K562 (cell line): ENCODE measurements around the gene SMAD7. TPM values are rescaled to one million over a fixed set of nuclear protein-coding genes. Genes with fewer than 3 reads are reported as not detected.
A peak's percentile ranks its signal among the peaks of the same experiment; 100 is the strongest.

Experiments used
- ARID1B ChIP-seq: fragments of 450-650 bp; IDR thresholded peaks from 2 replicates; pipeline ENCODE4 v1.6.1; 2016; ENCODE audit warnings: antibody characterized with exemption, mild to moderate bottlenecking, inconsistent platforms
- BACH1 ChIP-seq: fragments of 200-800 bp; sonication (Bioruptor generic); IDR thresholded peaks from 2 replicates; pipeline ENCODE4 v1.6.1; 2016; ENCODE audit warnings: missing genetic modification characterization, missing compliant biosample characterization
- DNMT1 ChIP-seq: fragments of 450-650 bp; IDR thresholded peaks from 2 replicates; pipeline ENCODE4 v1.6.1; 2016; ENCODE audit warnings: antibody characterized with exemption, mild to moderate bottlenecking
- ETV1 ChIP-seq: fragments of 450-650 bp; conservative IDR thresholded peaks from 2 replicates; pipeline ENCODE4 v1.6.1; 2016; ENCODE audit warnings: missing genetic modification characterization, control low read depth, low read depth, missing compliant biosample characterization
- FOXA3 ChIP-seq, 2 experiments: fragments of 450-650 bp in 1 of 2; sonication (generic) in 1 of 2; formaldehyde crosslinking; IDR thresholded peaks in 1 of 2; conservative IDR thresholded peaks in 1 of 2; 2 replicates each; pipeline versions ENCODE4 v1.4.0 to v1.8.0; 2020 to 2022; ENCODE audit warnings: mild to moderate bottlenecking in 2 of 2, missing genetic modification reagents in 1 of 2
- KDM1A ChIP-seq, 2 experiments: fragments of 450-650 bp; IDR thresholded peaks; 2 replicates each; pipeline ENCODE4 v1.6.1; 2016; ENCODE audit warnings: mild to moderate bottlenecking in 2 of 2
- KHSRP ChIP-seq: fragments of 450-650 bp; IDR thresholded peaks from 2 replicates; pipeline ENCODE4 v1.6.1; 2017
- L3MBTL2 ChIP-seq: fragments of 450-650 bp; IDR thresholded peaks from 2 replicates; pipeline ENCODE4 v1.6.1; 2016; ENCODE audit warnings: mild to moderate bottlenecking, moderate library complexity
- MCM5 ChIP-seq: fragments of 450-650 bp; IDR thresholded peaks from 2 replicates; pipeline ENCODE4 v1.6.1; 2016; ENCODE audit warnings: low read depth
- NCOA4 ChIP-seq: fragments of 450-650 bp; IDR thresholded peaks from 2 replicates; pipeline ENCODE4 v1.6.1; 2018; ENCODE audit warnings: mild to moderate bottlenecking; ENCODE audit not compliant: partially characterized antibody
- NR2C2 ChIP-seq, 2 experiments: fragments of 200-800 bp in 1 of 2; sonication (Bioruptor generic) in 1 of 2; sonication (generic) in 1 of 2; formaldehyde crosslinking in 1 of 2; IDR thresholded peaks; 2 replicates each; pipeline versions ENCODE4 v1.6.1 to v1.8.0; 2016 to 2022; ENCODE audit warnings: mild to moderate bottlenecking in 1 of 2, missing compliant biosample characterization in 1 of 2, missing genetic modification characterization in 1 of 2, missing genetic modification reagents in 1 of 2
- PCBP2 ChIP-seq: fragments of 200-400 bp; formaldehyde crosslinking; IDR thresholded peaks from 2 replicates; pipeline ENCODE4 v1.6.1; 2018; ENCODE audit warnings: low read length, low read depth, mild to moderate bottlenecking, moderate library complexity; ENCODE audit not compliant: poor library complexity, severe bottlenecking
- RB1 ChIP-seq: fragments of 450-650 bp; IDR thresholded peaks from 2 replicates; pipeline ENCODE4 v1.6.1; 2017; ENCODE audit warnings: low read depth, mild to moderate bottlenecking
- SMAD2 ChIP-seq: fragments of 150-350 bp; IDR thresholded peaks from 2 replicates; pipeline ENCODE4 v1.6.1; 2014; ENCODE audit warnings: low read depth, mild to moderate bottlenecking, low read length
- ZC3H4 ChIP-seq: sonication (generic); formaldehyde crosslinking; IDR thresholded peaks from 2 replicates; pipeline ENCODE4 v1.9.0; 2021; ENCODE audit warnings: missing genetic modification reagents, borderline replicate concordance
- ZFPM2 ChIP-seq: fragments of 250-450 bp; sonication (Bioruptor Pico); IDR thresholded peaks from 2 replicates; pipeline ENCODE4 v1.5.1; 2022; ENCODE audit warnings: mild to moderate bottlenecking
- ZNF12 ChIP-seq: sonication (generic); formaldehyde crosslinking; IDR thresholded peaks from 2 replicates; pipeline ENCODE4 v1.4.0; 2020; ENCODE audit warnings: mild to moderate bottlenecking, missing genetic modification reagents
- ZNF124 ChIP-seq: sonication (generic); formaldehyde crosslinking; IDR thresholded peaks from 2 replicates; pipeline ENCODE4 v1.8.1; 2022; ENCODE audit warnings: missing genetic modification reagents
- polyA plus RNA-seq, 8 experiments: library from polyadenylated mRNA; depleted of rRNA in 4 of 8; stranded (reverse) in 5 of 8; unstranded in 3 of 8; fragments of >200 nt; fragmentation: Nextera tagmentation in 2 of 8; fragmentation: Illumina TruSeq in 1 of 8; extraction: Ambion mirVana in 2 of 8; extraction: Trizol in 1 of 8; gene quantifications; 2 replicates each; pipeline versions ENCODE4 v1.2.1 to v1.2.3, GENCODE V29; 2011 to 2014; ENCODE audit warnings: inconsistent platforms in 1 of 8, missing spikeins in 1 of 8
- total RNA-seq, 7 experiments: library from RNA; depleted of rRNA in 6 of 7; stranded (reverse); fragments of >200 nt in 6 of 7; fragmentation: Illumina TruSeq in 2 of 7; extraction: Trizol in 2 of 7; gene quantifications; 2 replicates each; pipeline versions ENCODE4 v1.2.1 to v1.2.3, GENCODE V29; 2011 to 2021; ENCODE audit warnings: low replicate concordance in 1 of 7
- TF ChIP-seq, protein P1 (sequence below): fragments of 450-650 bp; IDR thresholded peaks from 2 replicates; pipeline ENCODE4 v1.6.1; 2018; ENCODE audit not compliant: partially characterized antibody
- TF ChIP-seq, protein P2 (sequence below): fragments of 250-450 bp; sonication (Bioruptor Pico); IDR thresholded peaks from 2 replicates; pipeline ENCODE4 v1.6.1; 2021; ENCODE audit warnings: mild to moderate bottlenecking
- TF ChIP-seq, protein P3 (sequence below): IDR thresholded peaks from 3 replicates; pipeline ENCODE4 v1.6.1; 2011; ENCODE audit warnings: borderline replicate concordance, mild to moderate bottlenecking, moderate library complexity; ENCODE audit not compliant: insufficient read length; ENCODE audit errors: extremely low read depth

SMAD7 gene
- total and polyA plus RNA-seq, 9 of the 15 experiments (the other 6 are each of a cell fraction or from before 2014, with no cell fraction given), result 0.13 to 3.0 (median 1.6) TPM

DNA sequence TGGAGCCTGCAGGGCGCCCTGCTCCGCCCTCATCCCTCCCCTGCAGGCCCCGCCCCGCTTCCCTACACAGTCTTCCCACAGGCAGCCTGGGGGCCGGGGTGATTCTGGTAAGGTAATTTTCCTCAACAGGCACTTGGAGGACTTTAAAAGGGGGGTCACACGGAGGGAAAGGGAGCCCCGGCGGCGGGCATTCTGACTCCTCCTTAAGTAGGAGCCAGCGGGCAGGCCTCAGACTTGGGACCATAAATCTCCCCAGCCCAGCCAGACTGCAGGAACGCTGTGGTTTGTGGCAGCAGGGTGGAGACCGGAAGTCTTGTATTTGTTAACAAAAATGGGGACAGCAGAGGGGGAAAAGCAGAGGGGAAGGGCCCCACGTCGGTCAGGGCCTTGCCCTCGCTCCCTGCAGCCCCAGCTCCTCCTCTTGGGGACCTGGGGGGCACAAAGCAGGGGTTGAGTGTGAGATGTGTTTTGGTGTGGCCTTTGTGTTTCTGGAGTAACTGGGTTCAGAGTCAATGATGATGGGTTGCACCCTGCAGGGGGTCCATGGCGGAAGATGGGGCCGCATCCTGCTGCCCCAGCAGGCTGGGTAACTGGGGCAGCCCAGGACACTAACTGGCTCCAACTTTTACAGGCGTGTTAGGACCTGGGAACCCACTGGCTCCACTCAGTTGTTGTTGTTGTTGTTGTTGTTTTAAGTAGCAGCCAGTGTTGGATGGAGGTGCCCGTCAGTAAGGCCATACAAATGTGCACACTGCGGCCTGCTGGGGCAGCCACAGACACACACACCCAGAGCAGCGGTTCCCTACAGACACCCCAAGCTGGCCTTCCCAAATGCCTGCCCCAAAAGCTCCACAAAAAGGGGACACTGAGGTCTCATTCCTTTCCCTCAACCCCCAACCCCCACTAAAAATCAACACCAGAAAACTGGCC lies 27.7 kb downstream of the SMAD7 start (continued):
- TF ChIP-seq, protein P1, sequence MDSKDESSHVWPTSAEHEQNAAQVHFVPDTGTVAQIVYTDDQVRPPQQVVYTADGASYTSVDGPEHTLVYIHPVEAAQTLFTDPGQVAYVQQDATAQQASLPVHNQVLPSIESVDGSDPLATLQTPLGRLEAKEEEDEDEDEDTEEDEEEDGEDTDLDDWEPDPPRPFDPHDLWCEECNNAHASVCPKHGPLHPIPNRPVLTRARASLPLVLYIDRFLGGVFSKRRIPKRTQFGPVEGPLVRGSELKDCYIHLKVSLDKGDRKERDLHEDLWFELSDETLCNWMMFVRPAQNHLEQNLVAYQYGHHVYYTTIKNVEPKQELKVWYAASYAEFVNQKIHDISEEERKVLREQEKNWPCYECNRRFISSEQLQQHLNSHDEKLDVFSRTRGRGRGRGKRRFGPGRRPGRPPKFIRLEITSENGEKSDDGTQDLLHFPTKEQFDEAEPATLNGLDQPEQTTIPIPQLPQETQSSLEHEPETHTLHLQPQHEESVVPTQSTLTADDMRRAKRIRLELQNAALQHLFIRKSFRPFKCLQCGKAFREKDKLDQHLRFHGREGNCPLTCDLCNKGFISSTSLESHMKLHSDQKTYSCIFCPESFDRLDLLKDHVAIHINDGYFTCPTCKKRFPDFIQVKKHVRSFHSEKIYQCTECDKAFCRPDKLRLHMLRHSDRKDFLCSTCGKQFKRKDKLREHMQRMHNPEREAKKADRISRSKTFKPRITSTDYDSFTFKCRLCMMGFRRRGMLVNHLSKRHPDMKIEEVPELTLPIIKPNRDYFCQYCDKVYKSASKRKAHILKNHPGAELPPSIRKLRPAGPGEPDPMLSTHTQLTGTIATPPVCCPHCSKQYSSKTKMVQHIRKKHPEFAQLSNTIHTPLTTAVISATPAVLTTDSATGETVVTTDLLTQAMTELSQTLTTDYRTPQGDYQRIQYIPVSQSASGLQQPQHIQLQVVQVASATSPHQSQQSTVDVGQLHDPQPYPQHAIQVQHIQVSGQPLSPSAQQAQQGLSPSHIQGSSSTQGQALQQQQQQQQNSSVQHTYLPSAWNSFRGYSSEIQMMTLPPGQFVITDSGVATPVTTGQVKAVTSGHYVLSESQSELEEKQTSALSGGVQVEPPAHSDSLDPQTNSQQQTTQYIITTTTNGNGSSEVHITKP, result no peak
- TF ChIP-seq FOXA3 (CRISPR knock-in tag; conservative IDR thresholded peaks at IDR 0.05 in 1 of 2, IDR thresholded peaks at IDR 0.05 in 1 of 2), result no peak
- no peak for TF ChIP-seq SMAD2
- no peak for TF ChIP-seq NCOA4
- TF ChIP-seq ZNF12 (CRISPR knock-in tag), result no peak
- TF ChIP-seq, protein P2, sequence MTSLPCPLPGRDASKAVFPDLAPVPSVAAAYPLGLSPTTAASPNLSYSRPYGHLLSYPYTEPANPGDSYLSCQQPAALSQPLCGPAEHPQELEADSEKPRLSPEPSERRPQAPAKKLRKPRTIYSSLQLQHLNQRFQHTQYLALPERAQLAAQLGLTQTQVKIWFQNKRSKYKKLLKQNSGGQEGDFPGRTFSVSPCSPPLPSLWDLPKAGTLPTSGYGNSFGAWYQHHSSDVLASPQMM (CRISPR knock-in tag), result no peak
- 0 out of 4 replicates have a peak, but pooled peaks of 1 of the 2 experiments have one; percentile 19 for TF ChIP-seq KDM1A (IDR thresholded peaks at IDR 0.05)
- peak; percentile 19; the same call in 1 of the 2 replicates for TF ChIP-seq BACH1
- TF ChIP-seq NR2C2 (CRISPR knock-in tag; IDR thresholded peaks at IDR 0.05), result no peak
- TF ChIP-seq NR2C2 (tag; IDR thresholded peaks at IDR 0.05), result no peak
- no peak for TF ChIP-seq RB1
- no peak for TF ChIP-seq ZC3H4 (CRISPR knock-in tag)
- peak; percentile 86 for TF ChIP-seq ETV1 (tag)
- no peak for TF ChIP-seq ZFPM2 (CRISPR knock-in tag)
- TF ChIP-seq DNMT1, result no peak
- TF ChIP-seq L3MBTL2, result no peak
- no peak for TF ChIP-seq KHSRP
- TF ChIP-seq PCBP2, result no peak
- peak; percentile 37; the same call in 1 of the 2 replicates for TF ChIP-seq ARID1B
- no peak for TF ChIP-seq ZNF124
- no peak for TF ChIP-seq MCM5
- TF ChIP-seq, protein P3, sequence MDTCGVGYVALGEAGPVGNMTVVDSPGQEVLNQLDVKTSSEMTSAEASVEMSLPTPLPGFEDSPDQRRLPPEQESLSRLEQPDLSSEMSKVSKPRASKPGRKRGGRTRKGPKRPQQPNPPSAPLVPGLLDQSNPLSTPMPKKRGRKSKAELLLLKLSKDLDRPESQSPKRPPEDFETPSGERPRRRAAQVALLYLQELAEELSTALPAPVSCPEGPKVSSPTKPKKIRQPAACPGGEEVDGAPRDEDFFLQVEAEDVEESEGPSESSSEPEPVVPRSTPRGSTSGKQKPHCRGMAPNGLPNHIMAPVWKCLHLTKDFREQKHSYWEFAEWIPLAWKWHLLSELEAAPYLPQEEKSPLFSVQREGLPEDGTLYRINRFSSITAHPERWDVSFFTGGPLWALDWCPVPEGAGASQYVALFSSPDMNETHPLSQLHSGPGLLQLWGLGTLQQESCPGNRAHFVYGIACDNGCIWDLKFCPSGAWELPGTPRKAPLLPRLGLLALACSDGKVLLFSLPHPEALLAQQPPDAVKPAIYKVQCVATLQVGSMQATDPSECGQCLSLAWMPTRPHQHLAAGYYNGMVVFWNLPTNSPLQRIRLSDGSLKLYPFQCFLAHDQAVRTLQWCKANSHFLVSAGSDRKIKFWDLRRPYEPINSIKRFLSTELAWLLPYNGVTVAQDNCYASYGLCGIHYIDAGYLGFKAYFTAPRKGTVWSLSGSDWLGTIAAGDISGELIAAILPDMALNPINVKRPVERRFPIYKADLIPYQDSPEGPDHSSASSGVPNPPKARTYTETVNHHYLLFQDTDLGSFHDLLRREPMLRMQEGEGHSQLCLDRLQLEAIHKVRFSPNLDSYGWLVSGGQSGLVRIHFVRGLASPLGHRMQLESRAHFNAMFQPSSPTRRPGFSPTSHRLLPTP, result no peak
